Measurements from ENCODE around the gene IPMK. TPM values are rescaled to one million over a fixed set of nuclear protein-coding genes. Genes with fewer than 3 reads are reported as not detected.

IPMK gene
- total and polyA plus RNA-seq, 2 of the 8 experiments (the other 6 are each of a cell fraction or from before 2014, with no cell fraction given): 1.3 to 7.8 TPM

DNA sequence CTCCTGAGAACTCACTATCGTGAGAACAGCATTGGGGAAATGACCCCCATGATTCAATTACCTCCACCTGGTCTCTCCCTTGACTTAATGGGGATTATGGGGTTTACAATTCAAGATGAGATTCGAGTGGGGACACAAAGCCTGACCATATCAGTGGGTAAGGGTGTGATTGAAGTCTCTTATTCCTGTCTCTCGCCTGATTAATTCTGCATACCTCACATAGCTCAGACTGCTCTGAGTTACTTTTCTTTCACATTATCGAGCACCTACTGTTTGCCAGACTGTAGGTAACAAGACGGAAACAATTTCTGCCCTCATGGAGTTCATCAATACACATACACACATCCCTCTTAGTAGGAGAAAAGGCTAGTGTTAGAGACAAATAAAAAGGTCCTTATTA is 26.3 kb upstream of the IPMK start (continued):
- TF ChIP-seq SAP30 (IDR thresholded peaks at IDR 0.05; ENCODE audit: insufficient read depth, insufficient replicate concordance, low read length): no peak
- no peak for TF ChIP-seq CBX8 (IDR thresholded peaks at IDR 0.05; ENCODE audit: borderline replicate concordance, low read depth, low read length)
- TF ChIP-seq, protein P1, sequence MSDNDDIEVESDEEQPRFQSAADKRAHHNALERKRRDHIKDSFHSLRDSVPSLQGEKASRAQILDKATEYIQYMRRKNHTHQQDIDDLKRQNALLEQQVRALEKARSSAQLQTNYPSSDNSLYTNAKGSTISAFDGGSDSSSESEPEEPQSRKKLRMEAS (IDR thresholded peaks at IDR 0.05): no peak

Data from H1 (cell line).